HL-60/S4 treated with retinoic acid at 250 ng/mL for 4 days and 3 days (cell line): Measurements from ENCODE around the gene SLC25A21.
"Not testable (repeated sequence)": the region's sequence is repeated elsewhere in the genome, so short reads cannot be mapped to it uniquely, and the experiment has no call there.

Experiments
- in situ Hi-C: fragments of 300-500 bp; cut with MboI; formaldehyde crosslinking; loops from 2 replicates; pipeline ENCODE4 v1.7.0; 2022; ENCODE audit warnings: low sequenced_read_pairs

SLC25A21 gene

GRCh38 chr14:37172024-37172869 lies at the start of gene SLC25A21:
Gene SLC25A21, minus strand, starts transcription at chr14:37172606.
- in situ Hi-C loops: no loop called here

DNA sequence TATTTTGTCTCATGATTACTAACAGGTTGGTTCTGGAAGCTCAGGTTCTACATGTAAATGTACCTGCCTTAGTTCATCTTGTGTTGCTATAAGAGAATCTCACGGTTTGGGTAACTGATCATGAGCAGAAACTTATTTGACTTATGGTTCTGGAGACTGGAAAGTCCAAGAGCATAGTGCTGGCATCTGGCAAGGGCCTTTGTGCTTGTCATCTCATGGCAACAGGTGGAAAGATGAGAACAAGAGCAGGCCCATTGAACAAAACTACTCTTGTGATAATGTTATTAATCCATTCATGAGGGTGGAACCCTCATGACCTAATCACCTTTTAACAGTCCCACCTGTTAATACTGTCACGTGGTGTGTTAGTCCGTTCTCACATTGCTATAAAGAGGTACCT lies 48.7 kb upstream of the SLC25A21 start:
- in situ Hi-C loops: no loop called here

DNA sequence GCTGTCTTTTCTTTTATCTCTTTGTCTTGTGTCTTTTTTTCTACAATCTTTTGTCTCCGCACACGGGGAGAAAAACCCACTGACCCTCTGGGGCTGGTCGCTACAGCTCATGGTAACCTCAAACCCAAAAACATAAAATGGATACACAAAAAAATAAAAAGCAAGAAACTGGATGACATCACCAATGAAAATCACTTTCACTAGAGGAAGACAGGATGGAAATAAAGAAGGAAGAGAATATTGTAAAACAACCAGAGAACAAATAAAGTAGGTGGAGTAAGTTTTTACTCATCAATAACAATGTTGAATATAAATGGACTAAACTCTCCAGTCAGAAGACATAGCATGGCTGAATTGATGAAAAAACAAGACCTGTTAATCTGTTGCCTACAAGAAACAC lies 42.9 kb upstream of the SLC25A21 start:
- in situ Hi-C loops: no loop called here

GRCh38 chr14:37213016-37213415 lies 40.6 kb upstream of the SLC25A21 start:
- in situ Hi-C loops: no loop called here

DNA sequence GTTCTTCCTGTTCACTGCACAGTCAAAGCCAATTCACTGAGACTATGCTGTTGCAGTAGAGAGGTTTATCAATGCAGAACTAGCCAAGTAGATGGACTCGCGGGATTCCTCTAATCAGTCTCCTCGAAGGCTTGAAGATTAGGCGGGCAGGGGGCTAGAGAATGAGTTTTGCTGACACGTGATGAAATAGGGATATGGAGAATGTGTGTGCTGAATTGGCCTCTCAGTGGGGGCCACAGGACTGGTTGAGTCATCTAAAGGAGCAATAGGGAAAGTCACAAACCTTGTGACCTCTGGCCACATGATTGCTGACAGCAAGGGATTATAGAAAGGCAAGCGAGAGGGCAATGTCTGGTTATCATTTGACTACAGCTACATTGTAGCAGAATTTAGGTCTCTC lies 38.0 kb upstream of the SLC25A21 start:
- in situ Hi-C loops: no loop called here

GRCh38 chr14:37209617-37210016 lies 37.2 kb upstream of the SLC25A21 start:
- in situ Hi-C loops: not testable (repeated sequence)

- in situ Hi-C loops: not testable (repeated sequence)
Measured at GRCh38 chr14:37205623-37206605, 33.5 kb upstream of the SLC25A21 start.

DNA sequence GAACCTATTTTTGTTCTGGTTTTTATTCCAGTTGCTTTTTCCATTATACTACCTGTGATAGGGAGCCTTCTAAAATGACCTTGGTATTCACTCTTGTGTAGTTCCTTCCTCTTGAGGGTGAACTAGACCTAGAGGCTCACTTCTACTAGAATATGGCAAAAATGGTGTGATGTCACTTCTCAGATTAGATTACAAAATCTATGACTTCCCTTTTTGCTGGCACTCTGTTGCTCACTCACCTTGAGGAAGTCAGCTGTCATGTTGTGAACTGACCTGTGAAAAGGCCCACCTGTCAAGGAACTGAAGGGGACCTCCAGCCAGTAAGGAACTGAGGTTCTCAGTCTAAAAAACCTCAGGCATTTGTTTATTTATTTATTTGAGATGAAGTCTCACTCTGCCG lies 31.0 kb upstream of the SLC25A21 start:
- in situ Hi-C loops: no loop called here

DNA sequence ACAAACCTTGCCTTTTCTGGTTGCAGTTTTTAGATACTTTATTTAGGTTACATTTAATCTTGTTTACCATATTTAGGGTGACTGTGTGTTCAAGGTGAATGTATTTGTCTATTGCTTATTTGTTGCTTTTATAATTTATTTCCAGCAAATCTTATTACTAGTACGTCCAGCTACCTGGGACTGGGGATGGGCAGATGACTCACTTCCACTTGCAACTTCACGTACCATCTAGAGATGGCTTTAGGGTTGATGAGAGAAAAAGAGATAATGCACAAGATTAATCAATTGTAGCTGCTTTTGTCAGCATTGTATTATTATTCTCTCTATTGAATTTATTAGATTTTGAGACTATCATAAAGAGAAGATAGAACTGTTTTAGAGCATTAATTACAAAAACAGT lies 30.4 kb upstream of the SLC25A21 start:
- in situ Hi-C loops: no loop called here

DNA sequence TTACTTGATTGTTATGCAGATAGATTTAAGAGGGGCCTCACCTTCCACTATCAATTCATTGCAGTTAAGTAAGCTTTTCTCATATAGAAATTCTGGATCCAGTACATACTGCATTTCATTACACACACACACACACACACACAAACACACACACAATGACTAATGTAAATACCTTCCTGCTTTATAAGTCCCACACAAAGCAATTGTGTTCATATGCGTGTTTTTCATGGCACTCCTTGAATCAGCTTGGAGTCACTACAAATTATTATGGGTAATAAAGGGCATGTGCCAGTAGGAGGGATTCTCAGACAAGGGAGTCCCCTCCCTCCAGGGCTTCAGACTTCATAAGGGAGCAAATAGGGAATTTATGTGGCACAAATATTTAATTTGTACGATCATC lies 29.9 kb upstream of the SLC25A21 start:
- in situ Hi-C loops: no loop called here

- in situ Hi-C loops: no loop called here
Measured at GRCh38 chr14:37201724-37202123, 29.3 kb upstream of the SLC25A21 start.

DNA sequence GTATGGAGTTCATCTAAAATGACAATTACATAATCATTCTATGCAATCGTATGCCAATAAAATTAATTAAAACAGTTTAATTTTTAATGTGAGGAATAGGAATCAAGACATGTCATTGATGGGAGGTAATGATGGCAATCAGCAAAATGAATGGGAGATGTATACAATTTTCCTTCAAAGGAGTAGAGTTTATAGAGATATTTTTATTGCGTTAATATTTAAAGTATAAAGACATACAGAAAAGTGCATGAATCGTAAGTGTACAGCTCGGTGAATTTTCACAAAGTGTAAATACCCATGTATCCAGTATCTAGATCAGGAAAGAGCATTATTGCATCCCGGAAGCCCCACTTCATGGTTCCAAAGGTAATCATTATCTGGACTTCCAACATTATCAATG lies 26.5 kb upstream of the SLC25A21 start:
- in situ Hi-C loops: no loop called here

- in situ Hi-C loops: no loop called here
Measured at GRCh38 chr14:37198273-37198598, 25.8 kb upstream of the SLC25A21 start.

- in situ Hi-C loops: no loop called here
Measured at GRCh38 chr14:37197421-37198272, 25.2 kb upstream of the SLC25A21 start, which contains the start of gene MIPOL1. Gene MIPOL1, plus strand, starts transcription at chr14:37197937. Its CDS starts 49,952 bp downstream, at chr14:37247889.

GRCh38 chr14:37196604-37197420 lies 24.4 kb upstream of the SLC25A21 start:
- in situ Hi-C loops: no loop called here

DNA sequence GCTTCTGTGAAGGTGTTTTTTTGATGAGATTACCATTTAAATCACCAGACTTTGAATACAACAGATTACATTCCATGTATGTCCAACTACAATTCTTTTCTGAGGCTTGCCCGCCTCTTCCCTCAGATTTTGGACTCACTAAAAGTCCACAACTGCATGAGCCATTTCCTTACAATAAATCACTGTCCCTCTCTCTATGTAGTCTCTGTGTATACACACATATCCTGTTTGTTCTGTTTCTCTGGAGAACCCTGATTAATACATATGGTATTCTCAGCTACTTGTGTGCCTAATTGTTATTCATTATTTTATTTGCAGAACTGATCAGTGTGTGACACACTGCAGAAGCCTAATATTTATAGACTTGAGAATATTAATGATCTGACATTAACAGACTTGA lies 22.9 kb upstream of the SLC25A21 start:
- in situ Hi-C loops: no loop called here

GRCh38 chr14:37194698-37195097 lies 22.3 kb upstream of the SLC25A21 start:
- in situ Hi-C loops: no loop called here

GRCh38 chr14:37189733-37190132 lies 17.3 kb upstream of the SLC25A21 start:
- in situ Hi-C loops: not testable (repeated sequence)

DNA sequence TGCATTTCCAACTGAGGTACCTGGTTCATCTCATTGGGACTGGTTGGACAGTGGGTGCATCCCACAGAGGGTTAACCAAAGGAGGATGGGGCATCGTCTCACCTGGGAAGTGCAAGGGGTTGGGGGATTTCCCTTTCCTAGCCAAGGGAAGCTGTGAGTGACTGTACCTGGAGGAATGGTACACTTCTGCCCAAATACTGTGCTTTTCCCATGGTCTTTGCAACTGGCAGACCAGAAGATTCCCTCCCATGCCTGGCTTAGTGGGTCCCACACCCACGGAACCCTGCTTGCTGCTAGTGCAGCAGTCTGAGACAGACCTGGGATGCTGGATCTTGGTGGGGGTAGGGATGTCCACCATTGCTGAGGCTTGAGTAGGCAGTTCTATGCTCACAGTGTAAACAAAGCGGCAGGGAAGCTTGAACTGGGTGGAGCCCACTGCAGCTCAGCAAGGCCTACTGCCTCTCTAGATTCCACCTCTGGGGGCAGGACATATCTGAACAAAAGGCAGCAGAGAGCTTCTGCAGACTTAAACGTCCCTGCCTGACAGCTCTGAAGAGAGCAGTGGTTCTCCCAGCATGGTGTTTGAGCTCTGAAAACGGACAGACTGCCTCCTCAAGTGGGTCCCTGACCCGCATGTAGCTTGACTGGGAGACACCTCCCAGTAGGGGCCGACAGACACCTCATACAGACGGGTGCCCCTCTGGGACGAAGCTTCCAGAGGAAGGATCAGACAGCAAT lies 15.6 kb upstream of the SLC25A21 start:
- in situ Hi-C loops: not testable (repeated sequence)
